Measurements from ENCODE around the gene RPS6KA3.
A peak's percentile ranks its signal among the peaks of the same experiment; 100 is the strongest.
"Not testable (repeated sequence)": the region's sequence is repeated elsewhere in the genome, so short reads cannot be mapped to it uniquely, and the experiment has no call there.

Gene RPS6KA3

GRCh38 chrX:20143561-20143960, 123.1 kb downstream of the RPS6KA3 start:
- DNase-seq (ENCODE audit: low read depth) = no peak

GRCh38 chrX:20143111-20143510, 123.6 kb downstream of the RPS6KA3 start:
- no peak for DNase-seq (ENCODE audit: low read depth)

- peak; percentile 91 for DNase-seq (ENCODE audit: low read depth)
These were observed 125.2 kb downstream of the RPS6KA3 start, which contains the start of gene EIF1AX for GRCh38 chrX:20141281-20142220. TSS of gene EIF1AX (minus strand) at chrX:20141838. CDS start at chrX:20141640, 198 bp downstream.

- no peak for DNase-seq (ENCODE audit: low read depth)
These were observed 126.3 kb downstream of the RPS6KA3 start for GRCh38 chrX:20140420-20140819.

- DNase-seq (ENCODE audit: low read depth) = no peak
These were observed 126.7 kb downstream of the RPS6KA3 start for GRCh38 chrX:20139966-20140365.

GRCh38 chrX:20135944-20136343, 130.8 kb downstream of the RPS6KA3 start:
- no peak for DNase-seq (ENCODE audit: low read depth)

GRCh38 chrX:20132666-20133065, 134.0 kb downstream of the RPS6KA3 start:
- DNase-seq (ENCODE audit: low read depth) = no peak

GRCh38 chrX:20130357-20130756, 136.4 kb downstream of the RPS6KA3 start:
- no peak for DNase-seq (ENCODE audit: low read depth)

- DNase-seq (ENCODE audit: low read depth) = no peak
These were observed 137.2 kb downstream of the RPS6KA3 start for GRCh38 chrX:20129547-20129946.

GRCh38 chrX:20128670-20129069, 138.0 kb downstream of the RPS6KA3 start:
- no peak for DNase-seq (ENCODE audit: low read depth)

GRCh38 chrX:20127440-20127839, 139.3 kb downstream of the RPS6KA3 start:
- DNase-seq (ENCODE audit: low read depth) = not testable (repeated sequence)

- DNase-seq (ENCODE audit: low read depth) = not testable (repeated sequence)
These were observed 139.9 kb downstream of the RPS6KA3 start for GRCh38 chrX:20126833-20127232.

- DNase-seq (ENCODE audit: low read depth) = no peak
These were observed 141.7 kb downstream of the RPS6KA3 start for GRCh38 chrX:20124964-20125363.

- no peak for DNase-seq (ENCODE audit: low read depth)
These were observed 148.5 kb downstream of the RPS6KA3 start for GRCh38 chrX:20118065-20118824.

GRCh38 chrX:20116577-20117240, 150.0 kb downstream of the RPS6KA3 start, which contains the start of gene MAP7D2:
TSS of gene MAP7D2 (minus strand) at chrX:20116907. CDS start at chrX:20116879, 28 bp downstream.
- no peak for DNase-seq (ENCODE audit: low read depth)

GRCh38 chrX:20116087-20116576, 150.6 kb downstream of the RPS6KA3 start:
- no peak for DNase-seq (ENCODE audit: low read depth)

- DNase-seq (ENCODE audit: low read depth) = no peak
These were observed 154.5 kb downstream of the RPS6KA3 start for GRCh38 chrX:20112022-20112774.

GRCh38 chrX:20111271-20111670, 155.4 kb downstream of the RPS6KA3 start:
- DNase-seq (ENCODE audit: low read depth) = no peak

GRCh38 chrX:20101934-20102581, 164.7 kb downstream of the RPS6KA3 start:
- DNase-seq (ENCODE audit: low read depth) = no peak

Data from activated T-cell treated with anti-CD3 and anti-CD28 coated beads for 24 hours (primary cell).